GM23248 (cell line): ENCODE data around the gene KL.

Experiments used
- EZH2 ChIP-seq: fragments of 200-600 bp; sonication (generic); IDR thresholded peaks from 2 replicates; pipeline ENCODE4 v1.6.1; 2018; ENCODE audit warnings: antibody characterized with exemption, mild to moderate bottlenecking; ENCODE audit not compliant: insufficient read depth, poor library complexity, severe bottlenecking
- EZH2phosphoT487 ChIP-seq: fragments of 200-600 bp; sonication (generic); IDR thresholded peaks from 2 replicates; pipeline ENCODE4 v1.6.1; 2018; ENCODE audit warnings: antibody characterized with exemption, moderate library complexity, mild to moderate bottlenecking, low read depth; ENCODE audit not compliant: insufficient read depth

DNA sequence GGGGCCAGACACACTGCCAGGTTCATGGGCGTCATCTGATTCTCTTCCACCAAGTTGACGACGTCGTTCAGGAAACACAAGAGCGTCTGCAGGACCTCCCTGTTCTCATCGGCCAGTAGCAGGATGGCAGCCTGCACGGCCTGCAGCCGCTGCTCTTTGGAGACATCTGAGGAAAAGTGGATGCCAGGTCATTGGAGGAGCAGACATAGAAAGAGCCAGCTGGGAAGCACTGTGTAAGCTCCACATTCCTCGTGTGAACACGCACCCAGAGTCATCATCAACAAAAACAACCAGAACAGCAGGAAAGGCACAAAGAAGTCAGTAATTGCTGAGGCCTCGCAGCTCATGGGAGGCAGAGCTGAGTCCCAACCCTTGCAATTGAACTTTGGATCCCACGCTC is 96.5 kb downstream of the KL start:
- TF ChIP-seq EZH2 (no peak), EZH2phosphoT487 (no peak)
